ENCODE measurements around the gene FBXO34. TPM values are rescaled to one million over a fixed set of nuclear protein-coding genes. Genes with fewer than 3 reads are reported as not detected.

Gene FBXO34, protein sequence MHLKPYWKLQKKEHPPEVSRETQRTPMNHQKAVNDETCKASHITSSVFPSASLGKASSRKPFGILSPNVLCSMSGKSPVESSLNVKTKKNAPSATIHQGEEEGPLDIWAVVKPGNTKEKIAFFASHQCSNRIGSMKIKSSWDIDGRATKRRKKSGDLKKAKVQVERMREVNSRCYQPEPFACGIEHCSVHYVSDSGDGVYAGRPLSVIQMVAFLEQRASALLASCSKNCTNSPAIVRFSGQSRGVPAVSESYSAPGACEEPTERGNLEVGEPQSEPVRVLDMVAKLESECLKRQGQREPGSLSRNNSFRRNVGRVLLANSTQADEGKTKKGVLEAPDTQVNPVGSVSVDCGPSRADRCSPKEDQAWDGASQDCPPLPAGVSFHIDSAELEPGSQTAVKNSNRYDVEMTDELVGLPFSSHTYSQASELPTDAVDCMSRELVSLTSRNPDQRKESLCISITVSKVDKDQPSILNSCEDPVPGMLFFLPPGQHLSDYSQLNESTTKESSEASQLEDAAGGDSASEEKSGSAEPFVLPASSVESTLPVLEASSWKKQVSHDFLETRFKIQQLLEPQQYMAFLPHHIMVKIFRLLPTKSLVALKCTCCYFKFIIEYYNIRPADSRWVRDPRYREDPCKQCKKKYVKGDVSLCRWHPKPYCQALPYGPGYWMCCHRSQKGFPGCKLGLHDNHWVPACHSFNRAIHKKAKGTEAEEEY
- 10 to 100 TPM; 29.7 to 48.1 (median 37.3) TPM for total RNA-seq

GRCh38 chr14:55270832-55271571, at the start of gene FBXO34:
TSS of gene FBXO34 (plus strand) at chr14:55271421. CDS start at chr14:55350391, 78,970 bp downstream.
- peak within 1 kb of the TSS; percentile 73 for H3K4me3 ChIP-seq (ENCODE audit: low read depth, poor library complexity, severe bottlenecking)
- intact Hi-C loops (cut with DNase I; ENCODE audit: low total_unique reads): loop anchor here (10.0 kb wide), 1 partner anchor 154 kb away; no protein-coding TSS in a partner anchor
- WGBS, 2 donors: 2% methylated on average over 14 to 39 of the region's 49 CpGs
- TF ChIP-seq CTCF (IDR thresholded peaks at IDR 0.05) (peak in 1 of 3 donors; percentile 98), POLR2A (IDR thresholded peaks at IDR 0.05) (peak in 1 of 2 donors; percentile 35)
- peak; percentile 99 to 100 for DNase-seq (ENCODE audit: low spot score in 2 of 2)

- H3K4me3 ChIP-seq (ENCODE audit: low read depth, poor library complexity, severe bottlenecking): no peak overlapping the region
- intact Hi-C loops (cut with DNase I; ENCODE audit: low total_unique reads): no loop called here
- TF ChIP-seq POLR2A (IDR thresholded peaks at IDR 0.05) (no peak), CTCF (IDR thresholded peaks at IDR 0.05) (no peak)
- DNase-seq (ENCODE audit: low spot score in 2 of 2): no peak
These were observed 49.3 kb upstream of the FBXO34 start for GRCh38 chr14:55221968-55222367.

DNA sequence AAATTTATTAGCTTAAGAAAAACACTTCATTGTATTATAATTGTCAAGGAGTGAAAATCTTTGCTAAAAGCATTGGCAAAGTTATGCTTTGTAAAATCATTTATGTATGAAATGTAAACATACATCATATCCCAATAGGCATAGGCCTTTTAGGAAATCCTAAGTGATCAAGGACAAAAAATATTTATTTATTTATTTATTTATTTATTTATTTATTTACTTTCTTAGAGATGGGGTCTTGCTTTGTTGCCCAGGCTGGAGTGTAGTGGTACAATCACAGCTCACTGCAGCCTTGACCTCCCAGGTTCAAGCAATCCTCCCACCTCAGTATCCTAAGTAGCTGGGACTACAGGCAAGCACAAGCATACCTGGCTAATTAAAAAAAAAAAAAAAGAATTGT, 47.9 kb upstream of the FBXO34 start:
- intact Hi-C loops (cut with DNase I; ENCODE audit: low total_unique reads): no loop called here
- no peak overlapping the region for H3K4me3 ChIP-seq (ENCODE audit: low read depth, poor library complexity, severe bottlenecking)
- DNase-seq (ENCODE audit: low spot score in 2 of 2): no peak
- TF ChIP-seq POLR2A (IDR thresholded peaks at IDR 0.05) (no peak), CTCF (IDR thresholded peaks at IDR 0.05) (no peak)

- DNase-seq (ENCODE audit: low spot score in 2 of 2): no peak
- WGBS, 2 donors: 81 to 82% methylated on average over 2 of the region's 2 CpGs
- intact Hi-C loops (cut with DNase I; ENCODE audit: low total_unique reads): no loop called here
- TF ChIP-seq POLR2A (IDR thresholded peaks at IDR 0.05) (no peak), CTCF (IDR thresholded peaks at IDR 0.05) (no peak)
- no peak overlapping the region for H3K4me3 ChIP-seq (ENCODE audit: low read depth, poor library complexity, severe bottlenecking)
These were observed 43.0 kb upstream of the FBXO34 start for GRCh38 chr14:55228261-55228660.

DNA sequence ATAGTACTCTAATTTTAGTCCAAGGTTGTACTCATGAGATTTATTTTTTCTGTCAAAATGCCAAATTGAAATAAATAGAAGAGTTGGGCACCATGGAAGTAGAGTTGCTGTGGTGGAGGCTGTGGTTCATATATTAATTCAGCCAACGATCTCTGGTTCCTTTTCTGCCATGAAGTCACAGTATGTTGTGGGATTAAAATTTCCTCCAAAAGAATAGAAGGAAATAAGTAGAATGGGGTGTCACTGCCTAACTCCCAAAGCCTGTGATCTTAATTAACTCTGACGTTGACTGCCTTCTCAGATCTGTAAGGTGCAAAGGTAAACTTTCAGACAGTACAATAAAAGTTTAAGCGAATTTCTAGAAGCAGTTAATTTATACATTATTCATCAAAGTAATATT, 37.6 kb upstream of the FBXO34 start:
- TF ChIP-seq CTCF (IDR thresholded peaks at IDR 0.05) (no peak), POLR2A (IDR thresholded peaks at IDR 0.05) (no peak)
- DNase-seq (ENCODE audit: low spot score in 2 of 2): no peak
- no peak overlapping the region for H3K4me3 ChIP-seq (ENCODE audit: low read depth, poor library complexity, severe bottlenecking)
- 47 to 49% methylated on average over 3 of the region's 3 CpGs for WGBS, 2 donors
- intact Hi-C loops (cut with DNase I; ENCODE audit: low total_unique reads): no loop called here
